ENCODE results near the gene TRPV2. TPM values are rescaled to one million over a fixed set of nuclear protein-coding genes. Genes with fewer than 3 reads are reported as not detected.

Gene TRPV2
- total and polyA plus RNA-seq, 10 of the 15 experiments (the other 5 are each of a cell fraction or from before 2014, with no cell fraction given): 8.9 to 94.4 (median 54.1) TPM

- Histone ChIP-seq H3K4me3 (no peak overlapping the region), H3K79me2 (ENCODE audit: control insufficient read depth, insufficient read depth, low read length) (no peaks in the 10 kb centered on the region), H3K36me3 (ENCODE audit: control insufficient read depth in 2 of 2, insufficient read depth in 2 of 2, low read length in 1 of 2) (no peaks in the 10 kb centered on the region; a peak in 1 of 4 replicates), H3K9me3 (replicated peaks; ENCODE audit: control insufficient read depth, insufficient read depth, low read length) (no peaks in the 10 kb centered on the region), H3K4me1 (ENCODE audit: control insufficient read depth, insufficient read depth, low read length) (no peaks in the 10 kb centered on the region), H2AFZ (ENCODE audit: control insufficient read depth, low read depth, low read length) (no peak overlapping the region), H3K9ac (ENCODE audit: control insufficient read depth, insufficient read depth, low read length) (no peak overlapping the region), H4K20me1 (ENCODE audit: control insufficient read depth, insufficient read depth) (no peaks in the 10 kb centered on the region), H3K27ac (ENCODE audit: control insufficient read depth, insufficient read depth) (no peak overlapping the region), H3K4me2 (ENCODE audit: control insufficient read depth, insufficient read depth) (no peak overlapping the region), H3K27me3 (replicated peaks in 1 of 2; ENCODE audit: control insufficient read depth in 2 of 2, insufficient read depth in 2 of 2, low read length in 1 of 2) (no peaks in the 10 kb centered on the region)
- ATAC-seq (no peak), DNase-seq (ENCODE audit: low read depth, low spot score) (no peak), FAIRE-seq (no peak)
- ChIA-PET SMC1A (ENCODE audit: uncharacterized antibody, unreplicated experiment) (no interaction called here), RAD21 (ENCODE audit: unreplicated experiment) (no interaction called here), CTCF (no interaction called here), POLR2A (no interaction called here)
- in situ Hi-C loops (cut with MboI) (no loop called here), intact Hi-C loops (cut with micrococcal nuclease; ENCODE audit: unreplicated experiment) (no loop called here)
- no TSS peak for BruUV-seq (replicated peaks)
- WGBS (ENCODE audit: insufficient coverage, insufficient replicate concordance, low lambda C conversion rate, missing lambda C conversion rate): 59% methylated on average over 3 of the region's 3 CpGs
- TF ChIP-seq SPI1 (IDR thresholded peaks at IDR 0.05; ENCODE audit: borderline replicate concordance, insufficient read depth, low read depth, low read length): no peak
- no peak for TF ChIP-seq LARP7 (IDR thresholded peaks at IDR 0.05)
- no peak for TF ChIP-seq FOXM1 (IDR thresholded peaks at IDR 0.05; ENCODE audit: low read depth, low read length)
These were observed 49.6 kb downstream of the TRPV2 start for GRCh38 chr17:16465052-16465312.

DNA sequence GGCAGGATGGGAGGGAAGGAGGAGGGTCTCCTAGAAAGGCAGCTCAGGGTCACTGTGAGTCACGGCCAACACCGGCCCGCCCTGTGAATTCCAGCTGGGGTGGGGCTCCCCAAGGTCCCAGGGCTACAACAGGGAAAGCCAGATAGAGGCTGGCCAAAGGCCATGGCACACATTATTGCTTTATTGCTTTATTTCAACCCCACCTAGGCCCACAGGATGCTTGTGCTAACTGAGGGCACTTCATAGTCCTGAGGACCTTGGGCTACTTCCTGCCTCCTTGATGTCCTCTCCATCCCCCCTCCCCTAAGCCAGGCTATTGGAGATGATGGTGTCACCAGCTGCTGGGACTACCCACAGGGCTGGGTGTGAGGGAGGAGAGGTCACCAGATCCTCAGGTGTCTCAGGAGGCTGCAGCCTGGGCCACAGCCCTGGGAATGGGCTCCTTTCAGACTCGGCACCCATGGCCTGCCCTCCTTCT lies 50.5 kb downstream of the TRPV2 start:
- H3K9ac ChIP-seq (ENCODE audit: control insufficient read depth, insufficient read depth, low read length): no peak overlapping the region
- ATAC-seq (no peak), FAIRE-seq (no peak), DNase-seq (ENCODE audit: low read depth, low spot score) (no peak)
- no peak overlapping the region for H3K4me3 ChIP-seq
- H3K27ac ChIP-seq (ENCODE audit: control insufficient read depth, insufficient read depth): no peak overlapping the region
- ChIA-PET RAD21 (ENCODE audit: unreplicated experiment) (no interaction called here), SMC1A (ENCODE audit: uncharacterized antibody, unreplicated experiment) (no interaction called here), POLR2A (no interaction called here), CTCF (no interaction called here)
- no peaks in the 10 kb centered on the region for H3K4me1 ChIP-seq (ENCODE audit: control insufficient read depth, insufficient read depth, low read length)
- H3K4me2 ChIP-seq (ENCODE audit: control insufficient read depth, insufficient read depth): no peak overlapping the region
- no peak overlapping the region for H2AFZ ChIP-seq (ENCODE audit: control insufficient read depth, low read depth, low read length)
- no peaks in the 10 kb centered on the region for H4K20me1 ChIP-seq (ENCODE audit: control insufficient read depth, insufficient read depth)
- intact Hi-C loops (cut with micrococcal nuclease; ENCODE audit: unreplicated experiment): no loop called here
- in situ Hi-C loops (cut with MboI): no loop called here
- no peaks in the 10 kb centered on the region; a peak in 1 of 4 replicates for H3K36me3 ChIP-seq (ENCODE audit: control insufficient read depth in 2 of 2, insufficient read depth in 2 of 2, low read length in 1 of 2)
- WGBS (ENCODE audit: insufficient coverage, insufficient replicate concordance, low lambda C conversion rate, missing lambda C conversion rate): 95% methylated on average over 4 of the region's 4 CpGs
- no TSS peak for BruUV-seq (replicated peaks)
- no peaks in the 10 kb centered on the region for H3K79me2 ChIP-seq (ENCODE audit: control insufficient read depth, insufficient read depth, low read length)
- no peaks in the 10 kb centered on the region for H3K9me3 ChIP-seq (replicated peaks; ENCODE audit: control insufficient read depth, insufficient read depth, low read length)
- H3K27me3 ChIP-seq (replicated peaks in 1 of 2; ENCODE audit: control insufficient read depth in 2 of 2, insufficient read depth in 2 of 2, low read length in 1 of 2): no peaks in the 10 kb centered on the region
- TF ChIP-seq ZNF622 (IDR thresholded peaks at IDR 0.05) (no peak), ZNF384 (IDR thresholded peaks at IDR 0.05; ENCODE audit: borderline replicate concordance, low read depth, low read length) (no peak), DPF2 (IDR thresholded peaks at IDR 0.05) (no peak), NBN (IDR thresholded peaks at IDR 0.05) (no peak), ZNF592 (IDR thresholded peaks at IDR 0.05) (no peak), PML (IDR thresholded peaks at IDR 0.05; ENCODE audit: low read length) (no peak), EED (IDR thresholded peaks at IDR 0.05; ENCODE audit: low read depth) (no peak), CREM (IDR thresholded peaks at IDR 0.05; ENCODE audit: low read depth) (no peak), SP1 (IDR thresholded peaks at IDR 0.05; ENCODE audit: low read depth, low read length) (no peak), ZNF217 (IDR thresholded peaks at IDR 0.05) (no peak), NR2C1 (IDR thresholded peaks at IDR 0.05) (no peak), POLR2A (IDR thresholded peaks at IDR 0.05; ENCODE audit: low read depth, low read length) (no peak), ESRRA (IDR thresholded peaks at IDR 0.05; ENCODE audit: low read length) (no peak), FOXK2 (IDR thresholded peaks at IDR 0.05) (no peak), ZNF274 (IDR thresholded peaks at IDR 0.05; ENCODE audit: insufficient read depth, insufficient read length) (no peak)
- TF ChIP-seq, protein P1, sequence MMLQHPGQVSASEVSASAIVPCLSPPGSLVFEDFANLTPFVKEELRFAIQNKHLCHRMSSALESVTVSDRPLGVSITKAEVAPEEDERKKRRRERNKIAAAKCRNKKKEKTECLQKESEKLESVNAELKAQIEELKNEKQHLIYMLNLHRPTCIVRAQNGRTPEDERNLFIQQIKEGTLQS (IDR thresholded peaks at IDR 0.05; ENCODE audit: borderline replicate concordance, extremely low read depth, low read depth, low read length): no peak

Data from GM12878 (cell line).